Stimulated activated CD8-positive, alpha-beta memory T cell treated with anti-CD3 and anti-CD28 coated beads, Interleukin-2, amount 100 ng/mL, for 1 hour (primary cell): ENCODE results near the gene ISOC1.

Experiments
- DNase-seq, 2 donors: peaks; one replicate each; pipeline ENCODE4 v3.0.0-alpha.2; 2020; ENCODE audit warnings: low read depth in 2 of 2

The ISOC1 gene

GRCh38 chr5:129094087-129094923 is at the start of gene ISOC1:
ISOC1 (plus strand) TSS chr5:129094749; CDS start chr5:129094767, 18 bp downstream.
- peak; percentile 86 for DNase-seq

GRCh38 chr5:129046151-129046550 is 48.4 kb upstream of the ISOC1 start:
- no peak for DNase-seq

- no peak for DNase-seq
Observed at GRCh38 chr5:129048509-129048908, 46.0 kb upstream of the ISOC1 start.

GRCh38 chr5:129049126-129049799 is 45.3 kb upstream of the ISOC1 start:
- DNase-seq: no peak

GRCh38 chr5:129051283-129051682 is 43.3 kb upstream of the ISOC1 start:
- DNase-seq: no peak

- DNase-seq: no peak
Observed at GRCh38 chr5:129053438-129053837, 41.1 kb upstream of the ISOC1 start.

GRCh38 chr5:129057329-129057728 is 37.2 kb upstream of the ISOC1 start:
- no peak for DNase-seq

GRCh38 chr5:129061849-129062248 is 32.7 kb upstream of the ISOC1 start:
- DNase-seq: no peak

GRCh38 chr5:129063483-129064113 is 31.0 kb upstream of the ISOC1 start:
- no peak for DNase-seq

- DNase-seq: no peak
Observed at GRCh38 chr5:129065721-129066120, 28.8 kb upstream of the ISOC1 start.

GRCh38 chr5:129067745-129068144 is 26.8 kb upstream of the ISOC1 start:
- no peak for DNase-seq

GRCh38 chr5:129069292-129069691 is 25.3 kb upstream of the ISOC1 start:
- DNase-seq: no peak

- no peak for DNase-seq
Observed at GRCh38 chr5:129073111-129073510, 21.4 kb upstream of the ISOC1 start.

- no peak for DNase-seq
Observed at GRCh38 chr5:129074903-129075302, 19.6 kb upstream of the ISOC1 start.

- DNase-seq: no peak
Observed at GRCh38 chr5:129077433-129078075, 17.0 kb upstream of the ISOC1 start.

GRCh38 chr5:129078247-129078646 is 16.3 kb upstream of the ISOC1 start:
- no peak for DNase-seq

GRCh38 chr5:129078660-129079059 is 15.9 kb upstream of the ISOC1 start:
- no peak for DNase-seq

GRCh38 chr5:129079496-129079895 is 15.1 kb upstream of the ISOC1 start:
- no peak for DNase-seq

- no peak for DNase-seq
Observed at GRCh38 chr5:129080766-129081165, 13.8 kb upstream of the ISOC1 start.

- no peak for DNase-seq
Observed at GRCh38 chr5:129082225-129083136, 12.1 kb upstream of the ISOC1 start.
